WTC11 (cell line): ENCODE measurements around the gene GZMB. TPM values are rescaled to one million over a fixed set of nuclear protein-coding genes. Genes with fewer than 3 reads are reported as not detected.

Experiments used
- ATAC-seq: fragments of 200-7000 bp; cut with Tn5 transposase; 2 replicates; pipeline ENCODE4 v1.10.0; 2021; ENCODE audit warnings: mild to moderate bottlenecking, moderate library complexity
- CTCF ChIA-PET: fragments of 300-600 bp; sonication (Branson Sonifier 250); formaldehyde crosslinking; loops from one replicate; lab custom pipeline; 2021; ENCODE audit warnings: antibody characterized with exemption; lab: Charles Lee
- POLR2A ChIA-PET: fragments of 350-600 bp; sonication (Branson Sonifier 250); formaldehyde crosslinking; loops from one replicate; lab custom pipeline; 2021; ENCODE audit warnings: antibody characterized with exemption; lab: Charles Lee
- DNase-seq: peaks from one replicate; pipeline ENCODE4 v3.0.0; 2021; ENCODE audit warnings: low spot score
- H3K27ac Mint-ChIP-seq: 2 replicates; pipeline ENCODE4 v1.8.0; 2021; ENCODE audit warnings: mixed read lengths
- H3K27me3 Mint-ChIP-seq: 2 replicates; pipeline ENCODE4 v1.8.0; 2021; ENCODE audit warnings: low read depth, mild to moderate bottlenecking, moderate library complexity, mixed read lengths
- H3K36me3 Mint-ChIP-seq: 2 replicates; pipeline ENCODE4 v1.8.0; 2021; ENCODE audit warnings: mixed read lengths
- H3K4me1 Mint-ChIP-seq: 2 replicates; pipeline ENCODE4 v1.8.0; 2022; ENCODE audit warnings: mixed read lengths
- H3K4me3 Mint-ChIP-seq: 2 replicates; pipeline ENCODE4 v1.8.0; 2021; ENCODE audit warnings: mild to moderate bottlenecking, moderate library complexity, mixed read lengths
- H3K9me3 Mint-ChIP-seq: 2 replicates; pipeline ENCODE4 v1.8.0; 2021; ENCODE audit warnings: mixed read lengths
- AFF4 ChIP-seq: sonication (generic); formaldehyde crosslinking; IDR thresholded peaks from 2 replicates; pipeline ENCODE4 v1.8.1; 2023; ENCODE audit warnings: mild to moderate bottlenecking, missing genetic modification reagents, borderline replicate concordance
- ERG ChIP-seq: fragments of 250-450 bp; sonication (Bioruptor Pico); IDR thresholded peaks from 2 replicates; pipeline ENCODE4 v1.8.0; 2021; ENCODE audit warnings: mild to moderate bottlenecking
- ETV6 ChIP-seq: sonication (generic); formaldehyde crosslinking; IDR thresholded peaks from 2 replicates; pipeline ENCODE4 v1.8.1; 2022; ENCODE audit warnings: mild to moderate bottlenecking, missing genetic modification reagents
- FOXK1 ChIP-seq: sonication (generic); formaldehyde crosslinking; IDR thresholded peaks from 2 replicates; pipeline ENCODE4 v1.8.0; 2022; ENCODE audit warnings: mild to moderate bottlenecking, moderate library complexity, missing genetic modification reagents
- FOXP4 ChIP-seq: sonication (generic); formaldehyde crosslinking; IDR thresholded peaks from 2 replicates; pipeline ENCODE4 v1.8.0; 2022; ENCODE audit warnings: mild to moderate bottlenecking, missing genetic modification reagents
- HMGXB4 ChIP-seq: sonication (generic); formaldehyde crosslinking; IDR thresholded peaks from 2 replicates; pipeline ENCODE4 v1.8.1; 2023; ENCODE audit warnings: mild to moderate bottlenecking, moderate library complexity, missing genetic modification reagents
- IRF1 ChIP-seq: sonication (generic); formaldehyde crosslinking; IDR thresholded peaks from 2 replicates; pipeline ENCODE4 v1.8.0; 2023; ENCODE audit warnings: missing genetic modification reagents
- MAX ChIP-seq: sonication (generic); formaldehyde crosslinking; IDR thresholded peaks from 2 replicates; pipeline ENCODE4 v1.8.0; 2022; ENCODE audit warnings: mild to moderate bottlenecking, missing genetic modification reagents
- NFATC4 ChIP-seq: fragments of 250-450 bp; sonication (Bioruptor Pico); IDR thresholded peaks from 2 replicates; pipeline ENCODE4 v1.9.0; 2021; ENCODE audit warnings: mild to moderate bottlenecking
- NR2C2 ChIP-seq: sonication (generic); formaldehyde crosslinking; IDR thresholded peaks from 2 replicates; pipeline ENCODE4 v1.8.0; 2022; ENCODE audit warnings: mild to moderate bottlenecking, missing genetic modification reagents
- NR3C1 ChIP-seq: sonication (generic); formaldehyde crosslinking; conservative IDR thresholded peaks from 2 replicates; pipeline ENCODE4 v1.8.1; 2023; ENCODE audit warnings: low read depth, mild to moderate bottlenecking, missing genetic modification reagents
- OVOL2 ChIP-seq: fragments of 250-450 bp; sonication (Bioruptor Pico); IDR thresholded peaks from 2 replicates; pipeline ENCODE4 v1.9.0; 2021; ENCODE audit warnings: mild to moderate bottlenecking, borderline replicate concordance
- PREB ChIP-seq: sonication (generic); formaldehyde crosslinking; IDR thresholded peaks from 2 replicates; pipeline ENCODE4 v1.8.1; 2022; ENCODE audit warnings: mild to moderate bottlenecking, missing genetic modification reagents, moderate library complexity, borderline replicate concordance
- SOX15 ChIP-seq: fragments of 250-450 bp; sonication (Bioruptor Pico); IDR thresholded peaks from 2 replicates; pipeline ENCODE4 v1.9.0; 2021; ENCODE audit warnings: mild to moderate bottlenecking
- TCF7 ChIP-seq: sonication (generic); formaldehyde crosslinking; IDR thresholded peaks from 2 replicates; pipeline ENCODE4 v1.8.0; 2022; ENCODE audit warnings: mild to moderate bottlenecking, low read depth, missing genetic modification reagents, moderate library complexity
- TEAD1 ChIP-seq: sonication (generic); formaldehyde crosslinking; IDR thresholded peaks from 2 replicates; pipeline ENCODE4 v1.8.0; 2022; ENCODE audit warnings: mild to moderate bottlenecking, missing genetic modification reagents
- TP53 ChIP-seq: sonication (generic); formaldehyde crosslinking; IDR thresholded peaks from 2 replicates; pipeline ENCODE4 v1.8.1; 2023; ENCODE audit warnings: mild to moderate bottlenecking, missing genetic modification reagents
- ZBTB21 ChIP-seq: sonication (generic); formaldehyde crosslinking; IDR thresholded peaks from 2 replicates; pipeline ENCODE4 v1.8.1; 2023; ENCODE audit warnings: mild to moderate bottlenecking, missing genetic modification reagents, borderline replicate concordance
- ZMAT4 ChIP-seq: fragments of 250-450 bp; sonication (Bioruptor Pico); IDR thresholded peaks from 2 replicates; pipeline ENCODE4 v1.9.0; 2021; ENCODE audit warnings: mild to moderate bottlenecking
- ZNF219 ChIP-seq: sonication (generic); formaldehyde crosslinking; IDR thresholded peaks from 2 replicates; pipeline ENCODE4 v1.8.0; 2023; ENCODE audit warnings: missing genetic modification reagents, mild to moderate bottlenecking, borderline replicate concordance
- ZNF423 ChIP-seq: fragments of 250-450 bp; sonication (Bioruptor Pico); IDR thresholded peaks from 2 replicates; pipeline ENCODE4 v2.1.2; 2022; ENCODE audit warnings: mild to moderate bottlenecking, moderate library complexity
- ZSCAN18 ChIP-seq: fragments of 250-450 bp; sonication (Bioruptor Pico); IDR thresholded peaks from 2 replicates; pipeline ENCODE4 v2.1.2; 2022; ENCODE audit warnings: mild to moderate bottlenecking, moderate library complexity
- total RNA-seq: library from RNA; stranded (reverse); gene quantifications from 3 replicates; pipeline ENCODE4 v1.2.3, GENCODE V29; 2021

Gene GZMB
- total RNA-seq, 1 experiment from 2014 or later, result 0.68 TPM

- ATAC-seq, result no peak
- CTCF ChIA-PET, result interaction anchor here (0.9 to 1.0 kb wide), 2 partner anchors 8 to 9 kb away, joined by 3 to 4 read pairs; no protein-coding TSS in a partner anchor
- TF ChIP-seq OVOL2 (CRISPR knock-in tag) (no peak), IRF1 (CRISPR knock-in tag) (no peak), ETV6 (CRISPR knock-in tag) (no peak), ZNF423 (CRISPR knock-in tag) (no peak), ZMAT4 (CRISPR knock-in tag) (no peak), NR2C2 (CRISPR knock-in tag) (no peak), SOX15 (CRISPR knock-in tag) (no peak), ZBTB21 (CRISPR knock-in tag) (no peak), AFF4 (no peak), ZSCAN18 (CRISPR knock-in tag) (no peak), HMGXB4 (CRISPR knock-in tag) (no peak)
Observed at GRCh38 chr14:24613241-24613640, 20.7 kb downstream of the GZMB start.

GRCh38 chr14:24612196-24612595, 21.8 kb downstream of the GZMB start:
- ATAC-seq (no peak), DNase-seq (no peak)
- Mint-ChIP-seq H3K27me3 (peaks cover 8% of the 10 kb centered on the region), H3K36me3 (no peaks in the 10 kb centered on the region), H3K4me3 (no peak overlapping the region), H3K9me3 (peaks cover 11% of the 10 kb centered on the region; the same call in 1 of the 2 replicates), H3K4me1 (peaks cover 7% of the 10 kb centered on the region), H3K27ac (no peak overlapping the region)
- POLR2A ChIA-PET, result no interaction called here
- CTCF ChIA-PET, result no interaction called here
- TF ChIP-seq PREB (CRISPR knock-in tag) (no peak), TCF7 (CRISPR knock-in tag) (no peak), NR3C1 (CRISPR knock-in tag) (no peak), TEAD1 (no peak), MAX (CRISPR knock-in tag) (no peak), FOXP4 (CRISPR knock-in tag) (no peak), ZNF219 (CRISPR knock-in tag) (no peak), NFATC4 (CRISPR knock-in tag) (no peak), FOXK1 (CRISPR knock-in tag) (no peak), ERG (no peak), TP53 (CRISPR knock-in tag) (no peak)

More at GRCh38 chr14:24613241-24613640, 20.7 kb downstream of the GZMB start:
- no peaks in the 10 kb centered on the region for H3K36me3 Mint-ChIP-seq
- H3K9me3 Mint-ChIP-seq, result peaks cover 16% of the 10 kb centered on the region
- H3K27me3 Mint-ChIP-seq, result peaks cover 9% of the 10 kb centered on the region
- POLR2A ChIA-PET, result no interaction called here
- no peak for DNase-seq
- no peak overlapping the region for H3K27ac Mint-ChIP-seq
- H3K4me1 Mint-ChIP-seq, result peaks cover 7% of the 10 kb centered on the region
- no peak overlapping the region for H3K4me3 Mint-ChIP-seq
